Nephron (organoid): ENCODE data around the gene ACTRT2.

Experiments
- H3K27ac Mint-ChIP-seq, 3 experiments: 2 replicates each; pipeline ENCODE4 v1.8.0; 2020; ENCODE audit warnings: mixed read lengths in 3 of 3, mild to moderate bottlenecking in 2 of 3, moderate library complexity in 1 of 3
- H3K27me3 Mint-ChIP-seq: 2 replicates; pipeline ENCODE4 v1.8.0; 2021; ENCODE audit warnings: low read depth, mild to moderate bottlenecking, moderate library complexity, mixed read lengths
- H3K36me3 Mint-ChIP-seq: 2 replicates; pipeline ENCODE4 v1.8.0; 2020; ENCODE audit warnings: low read depth, mixed read lengths
- H3K4me1 Mint-ChIP-seq: 2 replicates; pipeline ENCODE4 v1.8.0; 2020; ENCODE audit warnings: mixed read lengths
- H3K4me3 Mint-ChIP-seq, 3 experiments: 2 replicates each; pipeline ENCODE4 v1.8.0; 2020; ENCODE audit warnings: mild to moderate bottlenecking in 3 of 3, mixed read lengths in 3 of 3, moderate library complexity in 2 of 3
- H3K9me3 Mint-ChIP-seq: 2 replicates; pipeline ENCODE4 v1.8.0; 2020; ENCODE audit warnings: mixed read lengths
- CTCF ChIP-seq, 3 experiments: fragments of 200-600 bp; sonication (generic); IDR thresholded peaks; one replicate each; pipeline ENCODE4 v1.5.0; 2021; ENCODE audit warnings: antibody characterized with exemption in 3 of 3; ENCODE audit not compliant: unreplicated experiment in 3 of 3

The ACTRT2 gene

GRCh38 chr1:2999571-2999970 lies 21.7 kb upstream of the ACTRT2 start:
- Mint-ChIP-seq H3K27me3 (peaks cover 32% of the 10 kb centered on the region), H3K36me3 (peaks cover 3% of the 10 kb centered on the region), H3K9me3 (peaks cover 18% of the 10 kb centered on the region), H3K4me1 (no peaks in the 10 kb centered on the region), H3K4me3 (no peak overlapping the region), H3K27ac (no peak overlapping the region)
- no peak for TF ChIP-seq CTCF (IDR thresholded peaks at IDR 0.05; ENCODE audit: unreplicated experiment in 3 of 3)

- H3K9me3 Mint-ChIP-seq, result peaks cover 19% of the 10 kb centered on the region
- no peak overlapping the region for H3K27ac Mint-ChIP-seq
- no peak for TF ChIP-seq CTCF (IDR thresholded peaks at IDR 0.05; ENCODE audit: unreplicated experiment in 3 of 3)
- H3K4me1 Mint-ChIP-seq, result no peaks in the 10 kb centered on the region
- peaks cover 35% of the 10 kb centered on the region for H3K27me3 Mint-ChIP-seq
- no peak overlapping the region for H3K4me3 Mint-ChIP-seq
- H3K36me3 Mint-ChIP-seq, result peaks cover 3% of the 10 kb centered on the region
These were observed 21.1 kb upstream of the ACTRT2 start for GRCh38 chr1:3000214-3000613.

- Mint-ChIP-seq H3K4me3 (no peak overlapping the region), H3K27me3 (peaks cover 41% of the 10 kb centered on the region), H3K27ac (no peak overlapping the region), H3K36me3 (peaks cover 3% of the 10 kb centered on the region), H3K9me3 (peaks cover 20% of the 10 kb centered on the region), H3K4me1 (no peaks in the 10 kb centered on the region)
- no peak for TF ChIP-seq CTCF (IDR thresholded peaks at IDR 0.05; ENCODE audit: unreplicated experiment in 3 of 3)
These were observed 20.4 kb upstream of the ACTRT2 start for GRCh38 chr1:3000671-3001470.

GRCh38 chr1:3001471-3002348 lies 19.6 kb upstream of the ACTRT2 start:
- TF ChIP-seq CTCF (IDR thresholded peaks at IDR 0.05; ENCODE audit: unreplicated experiment in 3 of 3), result no peak
- Mint-ChIP-seq H3K27ac (no peak overlapping the region), H3K4me1 (no peaks in the 10 kb centered on the region), H3K36me3 (peaks cover 2% of the 10 kb centered on the region), H3K4me3 (no peak overlapping the region), H3K9me3 (peaks cover 20% of the 10 kb centered on the region), H3K27me3 (peaks cover 48% of the 10 kb centered on the region)

DNA sequence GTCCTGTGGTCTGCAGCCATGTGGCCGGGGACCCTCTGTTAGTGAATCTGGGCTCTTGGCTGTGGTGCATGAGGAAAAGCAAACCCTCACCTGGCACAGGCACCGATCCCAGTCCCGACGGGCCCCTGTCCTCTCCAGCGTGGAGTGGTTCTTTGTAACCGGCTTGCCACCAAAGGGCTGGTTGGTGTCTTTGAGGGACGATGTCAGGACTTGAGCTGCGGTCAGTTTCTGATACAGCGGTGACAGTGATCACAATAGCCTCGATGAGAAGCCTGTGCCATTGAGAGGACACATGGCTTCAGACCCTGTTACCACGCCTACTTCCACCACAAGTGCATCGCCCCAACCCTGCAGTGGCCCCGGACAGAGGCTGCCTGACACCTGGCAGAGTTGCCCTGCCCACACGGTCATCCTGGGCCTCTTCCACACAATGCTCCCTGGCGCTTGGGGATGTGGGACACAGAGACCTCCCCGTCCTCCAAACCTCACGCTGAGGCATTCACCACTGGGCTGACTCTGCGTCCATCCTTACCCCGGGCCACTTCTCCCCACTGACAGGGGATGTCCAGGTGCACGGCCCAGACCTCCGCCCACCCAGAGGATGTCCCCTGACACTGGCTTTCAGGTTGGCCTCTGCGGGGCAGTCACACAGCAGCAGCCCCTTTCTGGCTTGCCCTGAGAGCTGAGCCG lies 18.8 kb upstream of the ACTRT2 start:
- Mint-ChIP-seq H3K9me3 (peaks cover 20% of the 10 kb centered on the region), H3K36me3 (peaks cover 4% of the 10 kb centered on the region), H3K27me3 (peaks cover 48% of the 10 kb centered on the region), H3K4me3 (no peak overlapping the region), H3K4me1 (no peaks in the 10 kb centered on the region), H3K27ac (no peak overlapping the region)
- no peak for TF ChIP-seq CTCF (IDR thresholded peaks at IDR 0.05; ENCODE audit: unreplicated experiment in 3 of 3)
